ENCODE measurements around the gene NPIPB2. TPM values are rescaled to one million over a fixed set of nuclear protein-coding genes. Genes with fewer than 3 reads are reported as not detected.

Gene NPIPB2
- total and polyA plus RNA-seq, 12 donors = 1.6 to 21.2 (median 4.4) TPM

GRCh38 chr16:11909653-11910545, 31.9 kb downstream of the NPIPB2 start:
- peak in 1 of 7 donors; percentile 44 for DNase-seq
- Histone ChIP-seq H3K27ac (peak overlapping the region; percentile 32 to 62 (median 55)), H3K27me3 (no peaks in the 10 kb centered on the region), H3K4me3 (no peak overlapping the region), H3K36me3 (replicated peaks in 1 of 2) (no peaks in the 10 kb centered on the region), H3K9me3 (replicated peaks in 1 of 3) (no peaks in the 10 kb centered on the region), H3K4me1 (replicated peaks in 1 of 2) (peaks cover 51 to 74% of the 10 kb centered on the region in 2 donors)
- TF ChIP-seq POLR2A (IDR thresholded peaks at IDR 0.05) = peak in 1 of 2 donors; percentile 41
- TF ChIP-seq, protein P1, sequence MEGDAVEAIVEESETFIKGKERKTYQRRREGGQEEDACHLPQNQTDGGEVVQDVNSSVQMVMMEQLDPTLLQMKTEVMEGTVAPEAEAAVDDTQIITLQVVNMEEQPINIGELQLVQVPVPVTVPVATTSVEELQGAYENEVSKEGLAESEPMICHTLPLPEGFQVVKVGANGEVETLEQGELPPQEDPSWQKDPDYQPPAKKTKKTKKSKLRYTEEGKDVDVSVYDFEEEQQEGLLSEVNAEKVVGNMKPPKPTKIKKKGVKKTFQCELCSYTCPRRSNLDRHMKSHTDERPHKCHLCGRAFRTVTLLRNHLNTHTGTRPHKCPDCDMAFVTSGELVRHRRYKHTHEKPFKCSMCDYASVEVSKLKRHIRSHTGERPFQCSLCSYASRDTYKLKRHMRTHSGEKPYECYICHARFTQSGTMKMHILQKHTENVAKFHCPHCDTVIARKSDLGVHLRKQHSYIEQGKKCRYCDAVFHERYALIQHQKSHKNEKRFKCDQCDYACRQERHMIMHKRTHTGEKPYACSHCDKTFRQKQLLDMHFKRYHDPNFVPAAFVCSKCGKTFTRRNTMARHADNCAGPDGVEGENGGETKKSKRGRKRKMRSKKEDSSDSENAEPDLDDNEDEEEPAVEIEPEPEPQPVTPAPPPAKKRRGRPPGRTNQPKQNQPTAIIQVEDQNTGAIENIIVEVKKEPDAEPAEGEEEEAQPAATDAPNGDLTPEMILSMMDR (IDR thresholded peaks at IDR 0.05) = no peak
- WGBS, 4 donors = 57 to 59% (median 58%) methylated on average over 18 of the region's 18 CpGs
- intact Hi-C loops (cut with DNase I) = loop anchor here in 1 of 2 donors (10.0 kb wide), 1 partner anchor 65 kb away; the partner anchor contains the start of gene SNX29

GRCh38 chr16:11907160-11907970, 34.5 kb downstream of the NPIPB2 start:
- no peak for DNase-seq
- H3K36me3 ChIP-seq (replicated peaks in 1 of 2) = no peaks in the 10 kb centered on the region
- no peaks in the 10 kb centered on the region for H3K27me3 ChIP-seq
- H3K4me1 ChIP-seq (replicated peaks in 1 of 2) = peaks cover 43 to 67% of the 10 kb centered on the region in 2 donors
- intact Hi-C loops (cut with DNase I) = no loop called here
- no peaks in the 10 kb centered on the region for H3K9me3 ChIP-seq (replicated peaks in 1 of 3)
- TF ChIP-seq POLR2A (IDR thresholded peaks at IDR 0.05) = no peak
- TF ChIP-seq, protein P1 (IDR thresholded peaks at IDR 0.05) = no peak
- H3K27ac ChIP-seq = no peak overlapping the region
- no peak overlapping the region for H3K4me3 ChIP-seq
- 84 to 93% (median 90%) methylated on average over 8 of the region's 8 CpGs for WGBS, 4 donors

- 51 to 59% (median 52%) methylated on average over 6 of the region's 6 CpGs for WGBS, 4 donors
- intact Hi-C loops (cut with DNase I) = no loop called here
- peak overlapping the region in 2 of 5 donors; percentile 19 to 48 for H3K27ac ChIP-seq
- no peaks in the 10 kb centered on the region for H3K9me3 ChIP-seq (replicated peaks in 1 of 3)
- H3K27me3 ChIP-seq = no peaks in the 10 kb centered on the region
- H3K4me1 ChIP-seq (replicated peaks in 1 of 2) = peaks cover 23 to 52% of the 10 kb centered on the region in 2 donors
- peak; percentile 45 to 84 (median 76) for DNase-seq
- H3K36me3 ChIP-seq (replicated peaks in 1 of 2) = no peaks in the 10 kb centered on the region
- H3K4me3 ChIP-seq = no peak overlapping the region
- TF ChIP-seq POLR2A (IDR thresholded peaks at IDR 0.05) = no peak
- TF ChIP-seq, protein P1 (IDR thresholded peaks at IDR 0.05) = no peak
Measured at GRCh38 chr16:11903906-11904305, 37.9 kb downstream of the NPIPB2 start.

DNA sequence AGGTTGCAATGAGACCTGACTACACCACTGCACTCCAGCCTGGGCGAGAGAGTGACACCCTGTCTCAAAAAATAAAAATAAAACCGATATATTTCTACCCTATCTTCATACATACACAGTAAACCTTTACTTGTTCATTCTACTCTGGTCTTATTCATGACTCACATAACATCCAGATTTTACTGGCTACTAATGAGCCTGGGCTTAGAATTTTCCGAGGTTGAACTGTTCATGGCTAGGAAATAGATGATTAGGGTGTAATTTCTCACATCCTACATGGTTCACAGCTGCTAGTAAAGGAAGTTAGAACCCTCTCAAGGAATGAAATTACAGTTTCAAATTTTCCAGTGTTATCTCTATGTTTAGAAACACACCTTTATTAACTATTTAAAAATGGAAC, 40.8 kb downstream of the NPIPB2 start:
- TF ChIP-seq, protein P1 (IDR thresholded peaks at IDR 0.05) = no peak
- no peak for TF ChIP-seq POLR2A (IDR thresholded peaks at IDR 0.05)

More for the DNA sequence above, 40.8 kb downstream of the NPIPB2 start:
- H3K27me3 ChIP-seq = no peaks in the 10 kb centered on the region
- intact Hi-C loops (cut with DNase I) = no loop called here
- 39 to 48% (median 42%) methylated on average over 3 of the region's 3 CpGs for WGBS, 4 donors
- DNase-seq = no peak
- H3K27ac ChIP-seq = peak overlapping the region in 1 of 5 donors; percentile 43
- peaks cover 21 to 53% of the 10 kb centered on the region in 2 donors for H3K4me1 ChIP-seq (replicated peaks in 1 of 2)
- no peak overlapping the region for H3K4me3 ChIP-seq
- H3K9me3 ChIP-seq (replicated peaks in 1 of 3) = no peaks in the 10 kb centered on the region
- H3K36me3 ChIP-seq (replicated peaks in 1 of 2) = no peaks in the 10 kb centered on the region
